ENCODE measurements around the gene ZFP69B.
"Not testable (repeated sequence)": the region's sequence is repeated elsewhere in the genome, so short reads cannot be mapped to it uniquely, and the experiment has no call there.

Gene ZFP69B

DNA sequence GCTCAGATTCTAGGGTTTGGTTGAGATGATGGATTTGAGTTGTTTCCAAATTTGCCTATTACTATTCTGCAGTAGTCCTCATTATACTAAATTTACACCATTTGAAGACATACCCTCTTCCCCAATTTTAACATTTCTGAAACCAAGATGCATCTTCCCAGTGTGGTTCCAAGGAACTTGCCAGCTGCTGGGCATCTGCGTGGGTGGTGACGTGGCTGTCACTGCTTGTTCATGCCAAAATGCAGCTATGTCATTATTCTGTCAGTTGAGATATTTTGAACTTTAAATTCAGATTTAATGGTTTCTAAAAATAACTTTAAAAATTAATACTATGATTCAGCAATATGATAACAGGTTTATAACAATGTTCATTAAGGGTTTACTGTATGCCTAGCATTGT is 28.0 kb downstream of the ZFP69B start:
- H3K27ac ChIP-seq (ENCODE audit: low read depth, low read length) = no peak overlapping the region
- no peaks in the 10 kb centered on the region for H3K27me3 ChIP-seq (ENCODE audit: control insufficient read depth, insufficient read depth, low read length)
- H3K4me3 ChIP-seq (ENCODE audit: low read depth, low read length) = 0 out of 2 replicates have a peak overlapping the region, but pooled peaks have one; percentile 98
- peaks cover 13% of the 10 kb centered on the region; the same call in 1 of the 2 replicates for H3K9me3 ChIP-seq (ENCODE audit: control insufficient read depth, insufficient read depth, low read length)
- no peaks in the 10 kb centered on the region for H3K4me1 ChIP-seq (ENCODE audit: control insufficient read depth, insufficient read depth, low read length)
- H3K9ac ChIP-seq (ENCODE audit: low read depth, low read length) = no peak overlapping the region
- H3K36me3 ChIP-seq (ENCODE audit: control insufficient read depth, insufficient read depth, low read length) = peaks cover 5% of the 10 kb centered on the region; the same call in 1 of the 2 replicates

DNA sequence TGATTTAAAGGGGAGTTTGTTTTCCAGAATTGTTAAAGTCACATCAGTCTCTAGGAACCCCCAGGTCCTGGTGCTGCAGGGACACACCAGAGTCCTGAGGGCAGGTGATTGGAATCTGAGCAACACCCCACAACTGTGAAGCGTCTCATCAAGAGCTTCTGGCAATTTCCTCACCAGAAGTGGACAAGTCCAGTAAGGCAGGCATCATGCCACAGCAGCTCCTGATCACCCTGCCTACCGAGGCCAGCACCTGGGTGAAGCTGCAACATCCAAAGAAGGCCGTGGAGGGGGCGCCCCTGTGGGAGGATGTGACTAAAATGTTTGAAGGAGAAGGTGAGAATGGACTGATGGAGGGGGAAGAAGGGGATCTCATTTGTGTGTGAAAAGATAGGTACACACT is 28.9 kb downstream of the ZFP69B start:
- Histone ChIP-seq H3K9me3 (ENCODE audit: control insufficient read depth, insufficient read depth, low read length) (peaks cover 10% of the 10 kb centered on the region; the same call in 1 of the 2 replicates), H3K4me1 (ENCODE audit: control insufficient read depth, insufficient read depth, low read length) (no peaks in the 10 kb centered on the region), H3K4me3 (ENCODE audit: low read depth, low read length) (no peak overlapping the region), H3K36me3 (ENCODE audit: control insufficient read depth, insufficient read depth, low read length) (peaks cover 5% of the 10 kb centered on the region; the same call in 1 of the 2 replicates), H3K9ac (ENCODE audit: low read depth, low read length) (no peak overlapping the region), H3K27ac (ENCODE audit: low read depth, low read length) (no peak overlapping the region), H3K27me3 (ENCODE audit: control insufficient read depth, insufficient read depth, low read length) (no peaks in the 10 kb centered on the region)

DNA sequence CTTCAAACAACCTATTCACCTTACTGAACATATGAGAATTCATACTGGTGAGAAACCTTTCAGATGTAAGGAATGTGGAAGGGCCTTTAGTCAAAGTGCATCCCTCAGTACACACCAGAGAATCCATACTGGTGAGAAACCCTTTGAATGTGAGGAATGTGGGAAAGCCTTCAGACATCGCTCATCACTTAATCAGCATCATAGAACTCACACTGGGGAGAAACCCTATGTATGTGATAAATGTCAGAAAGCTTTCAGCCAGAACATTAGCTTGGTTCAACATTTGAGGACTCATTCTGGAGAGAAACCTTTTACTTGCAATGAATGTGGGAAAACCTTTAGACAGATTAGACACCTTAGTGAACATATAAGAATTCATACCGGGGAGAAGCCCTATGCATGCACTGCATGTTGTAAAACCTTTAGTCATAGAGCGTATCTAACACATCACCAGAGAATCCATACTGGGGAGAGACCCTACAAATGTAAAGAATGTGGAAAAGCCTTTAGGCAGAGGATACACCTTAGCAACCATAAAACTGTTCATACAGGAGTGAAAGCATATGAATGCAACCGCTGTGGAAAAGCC is 45.1 kb downstream of the ZFP69B start:
- Histone ChIP-seq H3K9me3 (ENCODE audit: control insufficient read depth, insufficient read depth, low read length) (peaks cover 31% of the 10 kb centered on the region), H3K27ac (ENCODE audit: low read depth, low read length) (no peak overlapping the region), H3K27me3 (ENCODE audit: control insufficient read depth, insufficient read depth, low read length) (no peaks in the 10 kb centered on the region), H3K4me1 (ENCODE audit: control insufficient read depth, insufficient read depth, low read length) (no peaks in the 10 kb centered on the region), H3K36me3 (ENCODE audit: control insufficient read depth, insufficient read depth, low read length) (peaks cover 28% of the 10 kb centered on the region), H3K9ac (ENCODE audit: low read depth, low read length) (no peak overlapping the region), H3K4me3 (ENCODE audit: low read depth, low read length) (no peak overlapping the region)

DNA sequence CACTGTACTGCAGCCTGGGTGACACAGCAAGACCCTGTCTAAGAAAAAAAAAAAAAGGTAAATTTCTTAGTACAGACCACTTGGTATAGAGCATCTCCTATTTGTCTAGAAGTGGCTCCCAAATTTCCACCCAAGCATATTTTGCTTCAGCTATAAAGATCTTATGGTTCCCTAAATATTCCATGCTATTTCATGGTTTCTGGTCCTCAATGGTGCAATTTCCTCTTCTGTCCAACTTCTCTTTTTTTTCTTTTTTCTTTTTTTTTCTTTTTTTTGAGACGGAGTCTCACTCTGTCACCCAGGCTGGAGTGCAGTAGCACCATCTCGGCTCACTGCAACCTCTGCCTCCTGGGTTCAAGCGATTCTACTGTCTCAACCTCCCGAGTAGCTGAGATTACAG is 52.4 kb downstream of the ZFP69B start:
- H3K36me3 ChIP-seq (ENCODE audit: control insufficient read depth, insufficient read depth, low read length); H3K4me1 ChIP-seq (ENCODE audit: control insufficient read depth, insufficient read depth, low read length); H3K4me3 ChIP-seq (ENCODE audit: low read depth, low read length); H3K9ac ChIP-seq (ENCODE audit: low read depth, low read length); H3K9me3 ChIP-seq (ENCODE audit: control insufficient read depth, insufficient read depth, low read length); H3K27ac ChIP-seq (ENCODE audit: low read depth, low read length); H3K27me3 ChIP-seq (ENCODE audit: control insufficient read depth, insufficient read depth, low read length): not testable (repeated sequence)

DNA sequence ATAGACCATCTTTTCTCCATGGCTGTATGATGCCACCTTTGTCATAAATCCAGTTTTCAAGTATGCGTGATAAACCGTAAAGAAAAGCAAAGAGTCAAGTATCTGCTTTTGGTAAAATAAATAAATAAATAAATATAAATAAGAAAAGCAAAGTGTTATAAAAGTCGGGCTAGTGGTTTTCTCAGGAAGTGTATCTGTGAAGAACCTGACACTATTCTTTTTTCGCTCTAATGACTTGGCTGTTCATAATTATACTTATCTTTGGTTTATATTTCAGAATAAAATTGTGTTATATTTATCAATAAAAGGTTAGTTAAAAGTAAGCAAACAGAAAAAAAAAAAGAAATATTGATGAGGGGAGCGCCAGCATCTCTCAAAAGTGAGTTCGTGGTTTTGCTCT is 57.7 kb downstream of the ZFP69B start:
- Histone ChIP-seq H3K27me3 (ENCODE audit: control insufficient read depth, insufficient read depth, low read length) (peaks cover 12% of the 10 kb centered on the region), H3K27ac (ENCODE audit: low read depth, low read length) (no peak overlapping the region), H3K9me3 (ENCODE audit: control insufficient read depth, insufficient read depth, low read length) (no peaks in the 10 kb centered on the region; the same call in 1 of the 2 replicates), H3K4me3 (ENCODE audit: low read depth, low read length) (peak overlapping the region; percentile 87), H3K9ac (ENCODE audit: low read depth, low read length) (peak overlapping the region; percentile 74; the same call in 1 of the 2 replicates), H3K4me1 (ENCODE audit: control insufficient read depth, insufficient read depth, low read length) (no peaks in the 10 kb centered on the region), H3K36me3 (ENCODE audit: control insufficient read depth, insufficient read depth, low read length) (no peaks in the 10 kb centered on the region)

DNA sequence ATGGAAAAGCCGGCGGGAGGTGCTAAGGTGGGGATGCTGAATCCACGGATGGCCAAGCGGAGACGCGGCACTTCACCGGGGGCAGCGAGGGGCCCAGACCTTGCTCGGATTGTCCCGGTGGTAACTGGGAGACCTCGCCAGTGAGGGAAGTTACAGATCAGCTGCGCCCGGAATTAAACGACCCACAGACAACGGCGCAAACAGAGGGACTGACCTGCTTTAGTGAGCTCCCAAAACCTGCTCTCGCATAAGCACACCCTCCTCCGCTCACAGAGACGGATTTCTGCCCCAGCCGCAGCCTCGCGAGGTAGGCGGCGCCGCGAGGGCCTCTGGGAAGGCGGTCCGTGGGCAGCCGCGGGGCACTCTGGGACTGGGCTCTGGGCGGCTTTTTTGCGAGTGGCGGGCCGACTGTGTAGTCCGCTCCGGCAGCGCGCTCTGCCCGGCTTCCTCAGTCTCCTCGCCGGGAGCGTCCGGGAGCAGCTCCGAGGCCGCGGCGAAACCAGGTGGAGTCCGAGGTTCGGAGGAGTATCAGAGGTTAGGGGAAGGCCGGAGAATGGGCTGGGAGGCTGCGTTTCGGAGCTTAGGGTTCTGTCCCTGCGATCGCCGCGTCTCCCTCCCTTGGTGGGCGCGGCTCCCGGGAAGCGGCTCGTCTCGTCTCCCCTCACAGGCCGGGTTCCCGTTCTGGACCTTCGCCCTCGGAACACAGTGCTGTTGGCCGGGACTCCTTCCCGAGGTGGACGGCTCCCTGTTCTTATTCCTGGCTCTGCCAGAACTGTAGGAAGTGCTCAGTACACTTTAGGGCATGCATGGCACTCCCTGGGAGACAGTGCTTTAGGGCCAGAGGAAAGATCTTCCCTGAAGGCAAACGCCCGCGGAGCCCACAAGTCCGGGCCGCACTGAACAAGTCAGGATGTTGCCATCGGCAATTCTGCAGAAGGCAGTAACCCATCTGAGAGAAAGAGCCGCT is 58.4 kb downstream of the ZFP69B start, which contains the start of gene EXO5:
TSS of gene EXO5 (plus strand) at position 393 of the 967 bp plus-strand sequence. CDS start 5,778 bp downstream, outside the sequence.
- H3K9ac ChIP-seq (ENCODE audit: low read depth, low read length) = peak within 1 kb of the TSS; percentile 74
- no peaks in the 10 kb centered on the region for H3K36me3 ChIP-seq (ENCODE audit: control insufficient read depth, insufficient read depth, low read length)
- peak within 1 kb of the TSS; percentile 87 for H3K4me3 ChIP-seq (ENCODE audit: low read depth, low read length)
- peaks cover 12% of the 10 kb centered on the region for H3K27me3 ChIP-seq (ENCODE audit: control insufficient read depth, insufficient read depth, low read length)
- no peaks in the 10 kb centered on the region for H3K4me1 ChIP-seq (ENCODE audit: control insufficient read depth, insufficient read depth, low read length)
- H3K9me3 ChIP-seq (ENCODE audit: control insufficient read depth, insufficient read depth, low read length) = no peaks in the 10 kb centered on the region; the same call in 1 of the 2 replicates
- H3K27ac ChIP-seq (ENCODE audit: low read depth, low read length) = no peak within 1 kb of the TSS

Data from HUES48 (cell line).